ENCODE measurements around the gene MATN4.

The MATN4 gene

GRCh38 chr20:45275338-45275737 lies 32.8 kb downstream of the MATN4 start:
- Histone ChIP-seq H3K36me3 (replicated peaks) (no peaks in the 10 kb centered on the region), H3K27ac (no peak overlapping the region), H3K27me3 (replicated peaks) (no peaks in the 10 kb centered on the region), H3K4me3 (ENCODE audit: low read depth, low read length) (no peak overlapping the region)
- in situ Hi-C loops (cut with HindIII; ENCODE audit: low pct_ligation_motif_present, low sequenced_read_pairs): no loop called here
- TF ChIP-seq CTCF (IDR thresholded peaks at IDR 0.05; ENCODE audit: low read depth, low read length, missing control alignments): no peak
- DNase-seq: no peak

GRCh38 chr20:45269754-45270270 lies 38.3 kb downstream of the MATN4 start:
- DNase-seq: no peak
- in situ Hi-C loops (cut with HindIII; ENCODE audit: low pct_ligation_motif_present, low sequenced_read_pairs): no loop called here
- Histone ChIP-seq H3K4me3 (ENCODE audit: low read depth, low read length) (no peak overlapping the region), H3K36me3 (replicated peaks) (no peaks in the 10 kb centered on the region), H3K27me3 (replicated peaks) (no peaks in the 10 kb centered on the region), H3K27ac (no peak overlapping the region)
- no peak for TF ChIP-seq CTCF (IDR thresholded peaks at IDR 0.05; ENCODE audit: low read depth, low read length, missing control alignments)

- H3K27me3 ChIP-seq (replicated peaks): no peaks in the 10 kb centered on the region
- H3K4me3 ChIP-seq (ENCODE audit: low read depth, low read length): no peak overlapping the region
- DNase-seq: no peak
- in situ Hi-C loops (cut with HindIII; ENCODE audit: low pct_ligation_motif_present, low sequenced_read_pairs): no loop called here
- H3K36me3 ChIP-seq (replicated peaks): no peaks in the 10 kb centered on the region
- no peak for TF ChIP-seq CTCF (IDR thresholded peaks at IDR 0.05; ENCODE audit: low read depth, low read length, missing control alignments)
- H3K27ac ChIP-seq: no peak overlapping the region
Observed at GRCh38 chr20:45269056-45269455, 39.0 kb downstream of the MATN4 start.

GRCh38 chr20:45268531-45268930 lies 39.6 kb downstream of the MATN4 start:
- H3K36me3 ChIP-seq (replicated peaks): no peaks in the 10 kb centered on the region
- in situ Hi-C loops (cut with HindIII; ENCODE audit: low pct_ligation_motif_present, low sequenced_read_pairs): no loop called here
- no peak overlapping the region for H3K27ac ChIP-seq
- no peaks in the 10 kb centered on the region for H3K27me3 ChIP-seq (replicated peaks)
- no peak for TF ChIP-seq CTCF (IDR thresholded peaks at IDR 0.05; ENCODE audit: low read depth, low read length, missing control alignments)
- H3K4me3 ChIP-seq (ENCODE audit: low read depth, low read length): no peak overlapping the region
- no peak for DNase-seq

GRCh38 chr20:45266977-45267376 lies 41.1 kb downstream of the MATN4 start:
- Histone ChIP-seq H3K27me3 (replicated peaks) (no peaks in the 10 kb centered on the region), H3K27ac (no peak overlapping the region), H3K36me3 (replicated peaks) (no peaks in the 10 kb centered on the region), H3K4me3 (ENCODE audit: low read depth, low read length) (no peak overlapping the region)
- DNase-seq: no peak
- in situ Hi-C loops (cut with HindIII; ENCODE audit: low pct_ligation_motif_present, low sequenced_read_pairs): no loop called here
- no peak for TF ChIP-seq CTCF (IDR thresholded peaks at IDR 0.05; ENCODE audit: low read depth, low read length, missing control alignments)

- H3K27ac ChIP-seq: no peak overlapping the region
- no peaks in the 10 kb centered on the region for H3K27me3 ChIP-seq (replicated peaks)
- H3K4me3 ChIP-seq (ENCODE audit: low read depth, low read length): no peak overlapping the region
- no peak for DNase-seq
- no peak for TF ChIP-seq CTCF (IDR thresholded peaks at IDR 0.05; ENCODE audit: low read depth, low read length, missing control alignments)
- in situ Hi-C loops (cut with HindIII; ENCODE audit: low pct_ligation_motif_present, low sequenced_read_pairs): no loop called here
- no peaks in the 10 kb centered on the region for H3K36me3 ChIP-seq (replicated peaks)
Observed at GRCh38 chr20:45263556-45264266, 44.4 kb downstream of the MATN4 start.

Data from brain microvascular endothelial cell (primary cell).